Activated CD4-positive, alpha-beta T cell treated with anti-CD3 and anti-CD28 coated beads, Interleukin-2, amount 50 U/mL, for 4 hours (primary cell): ENCODE data around the gene CYP2S1.

Source experiments
- DNase-seq, 2 experiments: peaks; one replicate each; pipeline ENCODE4 v3.0.0-alpha.2; 2020

CYP2S1 gene

GRCh38 chr19:41195675-41196497 is 2.9 kb downstream of the CYP2S1 start:
- DNase-seq = no peak

GRCh38 chr19:41198559-41198958 is 5.5 kb downstream of the CYP2S1 start:
- no peak for DNase-seq

GRCh38 chr19:41203371-41203770 is 10.4 kb downstream of the CYP2S1 start:
- DNase-seq = no peak

GRCh38 chr19:41204338-41204737 is 11.3 kb downstream of the CYP2S1 start:
- DNase-seq = peak; percentile 83 to 84

- peak in 1 of 2 experiments; percentile 20 for DNase-seq
These were observed 13.0 kb downstream of the CYP2S1 start for GRCh38 chr19:41205995-41206394.

GRCh38 chr19:41206456-41206855 is 13.4 kb downstream of the CYP2S1 start:
- DNase-seq = no peak

- no peak for DNase-seq
These were observed 14.1 kb downstream of the CYP2S1 start for GRCh38 chr19:41206926-41207750.

- no peak for DNase-seq
These were observed 21.1 kb downstream of the CYP2S1 start for GRCh38 chr19:41214161-41214560.

GRCh38 chr19:41217741-41218140 is 24.7 kb downstream of the CYP2S1 start:
- DNase-seq = no peak

- DNase-seq = no peak
These were observed 25.2 kb downstream of the CYP2S1 start for GRCh38 chr19:41218249-41218614.

- no peak for DNase-seq
These were observed 25.8 kb downstream of the CYP2S1 start, which contains the start of gene AXL for GRCh38 chr19:41218615-41219507. Gene AXL (plus strand): TSS chr19:41219223. CDS start chr19:41219393, 170 bp downstream.

GRCh38 chr19:41219924-41220567 is 27.0 kb downstream of the CYP2S1 start:
- DNase-seq = no peak

GRCh38 chr19:41220811-41221210 is 27.8 kb downstream of the CYP2S1 start:
- no peak for DNase-seq

GRCh38 chr19:41221514-41222205 is 28.6 kb downstream of the CYP2S1 start:
- no peak for DNase-seq

- DNase-seq = no peak
These were observed 29.2 kb downstream of the CYP2S1 start for GRCh38 chr19:41222240-41222639.

GRCh38 chr19:41223431-41224234 is 30.6 kb downstream of the CYP2S1 start:
- DNase-seq = no peak

- no peak for DNase-seq
These were observed 31.6 kb downstream of the CYP2S1 start for GRCh38 chr19:41224632-41225031.

GRCh38 chr19:41225238-41226052 is 32.4 kb downstream of the CYP2S1 start:
- DNase-seq = peak; percentile 43 to 46

GRCh38 chr19:41226053-41226873 is 33.2 kb downstream of the CYP2S1 start:
- DNase-seq = peak; percentile 16 to 22
